Pulmonary artery endothelial cell (primary cell): ENCODE data around the gene PIK3AP1. TPM values are rescaled to one million over a fixed set of nuclear protein-coding genes. Genes with fewer than 3 reads are reported as not detected.
A peak's percentile ranks its signal among the peaks of the same experiment; 100 is the strongest.

Experiments used
- DNase-seq: peaks from one replicate; pipeline ENCODE4 v3.0.0-alpha.2; 2011; ENCODE audit warnings: low read depth, low spot score
- total RNA-seq: library from RNA; depleted of rRNA; stranded (reverse); fragments of >200 nt; gene quantifications from 2 replicates; pipeline ENCODE4 v1.2.3, GENCODE V29; 2014

Gene PIK3AP1
- total RNA-seq, 1 donor from 2014 or later = 0.13 TPM

DNA sequence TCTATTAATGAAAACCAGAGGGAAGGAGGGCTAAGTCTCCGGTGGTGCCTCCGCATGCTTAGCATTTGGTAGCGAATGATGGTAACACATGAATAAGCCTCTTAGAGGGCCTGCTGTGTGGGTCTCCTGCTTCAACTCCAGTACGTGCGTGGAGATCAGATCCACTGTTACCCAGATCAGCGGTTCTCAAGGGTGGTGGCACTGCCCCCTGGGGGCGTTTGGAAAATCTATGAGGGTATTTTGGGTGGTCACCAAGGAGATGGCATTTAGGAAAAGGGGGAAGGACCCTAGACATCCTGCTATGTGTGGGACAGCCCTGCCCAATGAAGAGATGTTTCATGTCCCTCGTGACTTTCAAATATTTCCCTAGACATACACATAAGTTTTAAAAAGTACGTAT lies 76.4 kb downstream of the PIK3AP1 start:
- DNase-seq = no peak

DNA sequence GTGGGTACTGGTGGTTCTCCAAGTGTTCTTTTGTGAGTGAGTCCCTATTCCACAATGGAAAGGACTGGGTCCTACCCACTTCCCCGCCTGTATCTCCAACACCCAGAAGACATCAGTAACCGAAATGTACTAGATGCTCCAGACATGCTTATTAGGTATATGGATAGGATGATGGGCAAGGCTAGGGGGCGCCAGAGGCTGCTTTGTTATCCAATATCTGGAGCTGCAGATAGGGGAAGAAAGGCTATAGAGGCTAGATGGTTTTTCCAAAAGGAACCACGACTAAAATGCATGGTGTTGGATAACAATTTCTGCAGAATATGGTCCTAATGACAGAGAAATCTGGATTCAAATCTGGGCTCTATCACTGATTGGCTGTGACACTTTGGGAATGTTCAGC lies 77.3 kb downstream of the PIK3AP1 start:
- DNase-seq = no peak

- no peak for DNase-seq
Observed at GRCh38 chr10:96642530-96642929, 77.8 kb downstream of the PIK3AP1 start.

DNA sequence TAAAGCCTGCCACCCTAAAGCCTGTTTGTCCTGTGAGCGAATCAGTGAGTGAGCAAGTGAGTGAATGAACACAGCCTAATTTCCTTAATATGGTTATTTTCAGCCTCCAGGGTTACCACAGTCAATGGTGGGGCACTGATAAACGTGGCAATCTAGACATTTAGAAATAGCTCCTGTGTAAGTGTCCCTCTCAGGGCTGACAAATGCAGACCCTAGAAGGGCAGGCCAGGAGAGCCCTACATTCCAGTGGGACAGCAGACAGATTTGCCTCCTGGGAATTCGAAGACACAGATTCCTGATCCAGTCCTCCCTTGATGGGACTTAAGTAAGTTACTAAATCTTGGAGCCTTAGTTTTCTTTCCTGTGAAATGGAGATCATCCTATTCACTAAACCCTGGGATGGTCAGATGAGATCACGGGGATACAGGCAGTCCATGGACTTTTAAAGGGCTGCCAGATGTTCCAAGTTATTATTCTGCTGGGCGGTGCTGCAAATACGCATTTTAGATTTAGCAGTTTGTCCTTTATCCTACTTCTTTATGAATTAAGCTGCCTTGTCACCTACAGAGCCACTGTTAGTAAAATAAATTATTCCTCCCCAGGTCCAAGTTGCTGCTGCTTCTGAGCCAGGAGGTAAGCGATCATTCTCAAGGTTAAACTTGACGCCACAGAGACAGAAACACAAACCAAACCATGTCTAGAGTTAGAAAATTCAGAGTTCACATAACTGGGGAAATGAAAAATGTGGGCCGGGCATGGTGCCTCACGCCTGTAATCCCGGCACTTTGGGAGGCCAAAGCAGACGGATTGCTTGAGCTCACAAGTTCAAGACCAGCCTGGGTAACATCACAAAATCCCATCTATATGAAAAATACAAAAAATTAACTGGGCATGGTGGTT lies 78.7 kb downstream of the PIK3AP1 start:
- no peak for DNase-seq

GRCh38 chr10:96639899-96640298 lies 80.4 kb downstream of the PIK3AP1 start:
- no peak for DNase-seq

DNA sequence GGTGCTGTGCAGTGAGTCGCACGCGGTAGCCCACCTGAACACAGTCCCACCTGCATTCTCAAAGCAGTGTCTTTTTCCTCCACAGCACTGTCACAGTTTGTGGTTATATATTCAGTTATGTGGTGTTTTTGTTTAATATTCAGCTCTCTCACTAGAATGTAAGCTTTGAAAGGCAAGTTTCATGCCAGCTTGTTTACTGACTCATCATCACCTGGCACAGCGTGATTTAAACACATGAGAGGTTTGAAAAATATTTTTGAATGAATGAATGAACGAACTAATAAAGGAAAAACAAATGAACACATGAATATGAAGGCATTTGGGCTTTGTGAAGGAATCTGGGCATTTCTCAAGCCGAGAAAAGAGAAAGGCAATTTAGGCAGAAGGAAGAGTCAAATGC lies 81.6 kb downstream of the PIK3AP1 start:
- DNase-seq = no peak

DNA sequence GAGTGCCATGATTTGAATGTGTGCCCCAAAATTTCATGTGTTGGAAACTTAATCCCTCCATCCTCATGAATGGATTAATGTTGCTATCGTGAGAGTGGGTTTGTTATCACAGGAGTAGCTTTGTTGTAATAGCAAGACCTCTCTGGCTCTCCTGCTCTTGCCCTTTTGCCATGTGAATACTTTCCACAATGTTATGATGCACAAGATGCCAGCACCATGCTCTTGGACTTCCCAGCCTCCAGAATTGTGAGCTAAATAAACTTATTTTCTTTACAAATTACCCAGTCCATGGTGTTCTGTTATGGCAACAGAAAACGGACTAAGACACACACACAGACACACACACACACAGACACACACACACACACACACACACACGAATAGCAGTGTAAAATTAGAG lies 82.2 kb downstream of the PIK3AP1 start:
- no peak for DNase-seq

GRCh38 chr10:96637709-96638108 lies 82.6 kb downstream of the PIK3AP1 start:
- DNase-seq = no peak

- DNase-seq = no peak
Observed at GRCh38 chr10:96636551-96636950, 83.8 kb downstream of the PIK3AP1 start.

DNA sequence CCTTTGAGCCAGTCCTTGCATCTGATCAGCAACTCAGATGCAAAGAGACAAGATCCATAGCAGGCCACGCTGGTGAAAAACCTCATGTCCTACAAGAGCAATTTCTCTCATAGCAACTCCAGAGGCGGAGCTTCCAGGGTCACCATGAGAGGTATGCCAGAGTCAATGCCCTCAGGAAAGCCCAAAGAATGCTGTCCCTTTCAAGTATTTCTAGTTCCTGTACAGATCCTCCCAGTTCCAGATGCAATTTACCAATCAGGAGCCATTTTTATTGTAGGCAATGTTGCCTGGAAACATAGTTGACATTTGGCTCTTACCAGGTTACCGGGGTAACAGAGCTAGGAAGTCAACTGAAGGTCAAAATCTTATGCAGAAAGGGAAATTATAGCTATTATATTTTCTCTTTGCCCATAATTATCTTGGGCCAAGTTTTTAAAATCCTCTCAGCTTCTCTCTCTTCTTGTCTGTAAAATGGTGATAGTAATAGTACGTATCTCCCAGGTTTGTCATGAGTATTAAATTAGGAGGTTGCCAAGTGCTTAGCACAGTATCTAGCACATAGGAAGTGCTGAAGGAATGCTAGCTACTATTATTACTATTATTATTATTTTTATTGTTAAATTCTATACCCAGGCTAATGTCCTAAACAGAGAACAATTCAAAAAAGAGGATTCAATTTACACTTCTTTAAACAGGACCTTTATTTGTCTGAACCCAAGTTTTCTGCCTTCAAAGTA lies 87.2 kb downstream of the PIK3AP1 start:
- no peak for DNase-seq

- no peak for DNase-seq
Observed at GRCh38 chr10:96627292-96627691, 93.0 kb downstream of the PIK3AP1 start.

DNA sequence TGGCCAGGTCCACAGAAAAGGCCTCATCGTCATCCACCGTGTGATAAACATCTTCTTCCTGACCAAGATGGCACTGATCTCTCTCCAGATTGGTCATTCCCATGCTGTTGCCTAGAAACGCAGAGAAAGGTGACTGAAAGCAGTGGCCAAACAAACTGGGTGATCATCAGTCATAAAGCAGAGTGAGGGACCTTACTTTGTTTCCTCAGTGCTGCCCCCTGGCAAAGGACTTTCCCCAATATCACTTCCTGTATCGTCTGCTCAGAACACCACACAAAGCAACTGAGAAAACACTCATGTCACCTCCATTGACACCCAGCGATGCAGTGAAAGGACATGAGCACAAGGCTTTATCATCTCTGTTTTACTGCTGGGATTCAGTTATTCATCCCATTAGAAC lies 93.5 kb downstream of the PIK3AP1 start:
- DNase-seq = no peak

DNA sequence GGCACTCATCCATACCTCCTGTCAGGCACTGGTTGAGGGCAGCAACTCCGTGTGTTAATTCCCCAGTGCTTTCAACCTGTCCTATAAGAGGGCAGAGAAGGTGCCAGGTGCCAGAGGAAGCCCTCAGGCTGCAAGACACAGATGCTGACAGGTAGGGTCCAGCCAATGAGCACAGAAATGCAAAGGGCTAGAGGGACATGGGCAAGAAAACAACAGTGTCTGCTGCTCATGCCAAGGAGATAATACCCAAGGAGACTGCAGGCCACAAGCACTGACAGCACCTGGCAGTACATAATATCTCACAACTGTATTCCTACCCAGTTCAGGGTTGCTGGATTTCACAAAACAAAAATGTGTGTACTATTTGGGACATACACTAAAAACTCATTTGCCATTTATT lies 95.1 kb downstream of the PIK3AP1 start:
- DNase-seq = no peak

GRCh38 chr10:96622013-96622787 lies 98.1 kb downstream of the PIK3AP1 start:
- DNase-seq = no peak

DNA sequence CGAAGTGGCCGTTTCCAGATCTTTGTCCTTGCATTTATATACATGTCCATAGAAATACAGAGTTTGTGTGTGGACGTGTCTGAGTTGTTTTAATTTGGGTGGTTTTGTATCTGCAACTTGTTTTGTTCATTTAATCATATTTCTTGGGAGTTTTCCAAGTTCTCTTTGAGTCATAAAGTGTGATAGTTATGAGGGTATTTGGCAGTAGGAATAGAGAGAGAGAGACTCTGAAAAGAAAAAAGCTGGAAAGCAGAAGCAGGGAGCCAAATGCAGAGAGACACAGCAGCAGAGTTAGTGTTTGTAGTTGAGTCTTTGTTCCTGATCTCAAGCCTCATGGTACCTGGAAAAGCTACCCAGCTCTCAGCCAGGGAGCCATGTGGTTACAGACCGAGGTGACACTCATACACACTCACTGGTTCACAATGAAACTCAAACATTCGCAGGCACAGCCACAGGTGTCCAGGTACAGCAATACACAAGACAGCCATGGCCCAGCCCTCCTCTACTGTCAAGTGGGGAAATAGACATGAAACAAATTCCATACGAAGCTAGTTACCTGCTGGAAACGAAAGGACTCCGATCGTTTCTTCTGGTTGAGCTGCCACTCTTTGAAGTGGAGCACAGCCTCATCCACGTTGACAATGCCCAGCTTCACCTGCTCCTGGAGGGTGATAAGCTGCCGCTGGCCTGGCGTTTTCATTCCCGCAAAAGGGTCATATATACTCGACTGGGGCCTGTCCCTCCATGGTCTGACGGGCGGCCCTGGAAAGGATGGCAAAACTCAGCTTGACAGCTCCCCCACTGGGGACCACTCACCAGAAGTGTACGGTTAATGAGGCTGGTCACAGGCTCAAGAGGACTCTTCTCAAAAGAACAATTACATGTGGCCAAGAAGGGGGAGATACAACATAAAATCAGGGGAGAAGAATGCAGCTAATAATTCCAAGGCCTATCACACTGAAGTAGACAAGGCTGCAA lies 100.2 kb downstream of the PIK3AP1 start:
- no peak for DNase-seq

DNA sequence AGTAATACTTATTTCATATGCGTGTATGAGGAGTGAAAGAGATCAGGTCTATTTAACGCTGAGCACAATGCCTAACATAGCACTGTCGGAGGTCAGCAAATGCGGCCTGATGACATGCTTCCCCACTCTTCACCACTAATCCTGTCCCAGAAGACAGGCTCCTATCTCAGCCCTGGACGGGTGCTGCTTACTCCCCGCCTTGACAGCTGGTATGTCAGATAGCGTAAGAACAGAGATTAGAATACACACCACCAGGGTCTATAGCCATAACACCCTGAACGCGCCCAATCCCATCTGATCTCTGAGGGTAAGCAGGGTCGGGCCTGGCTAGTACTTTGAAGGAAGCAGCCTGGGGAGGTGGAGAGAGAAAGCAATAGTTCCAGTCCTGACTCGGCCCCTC lies 101.2 kb downstream of the PIK3AP1 start:
- no peak for DNase-seq

- DNase-seq = no peak
Observed at GRCh38 chr10:96618653-96619052, 101.7 kb downstream of the PIK3AP1 start.

DNA sequence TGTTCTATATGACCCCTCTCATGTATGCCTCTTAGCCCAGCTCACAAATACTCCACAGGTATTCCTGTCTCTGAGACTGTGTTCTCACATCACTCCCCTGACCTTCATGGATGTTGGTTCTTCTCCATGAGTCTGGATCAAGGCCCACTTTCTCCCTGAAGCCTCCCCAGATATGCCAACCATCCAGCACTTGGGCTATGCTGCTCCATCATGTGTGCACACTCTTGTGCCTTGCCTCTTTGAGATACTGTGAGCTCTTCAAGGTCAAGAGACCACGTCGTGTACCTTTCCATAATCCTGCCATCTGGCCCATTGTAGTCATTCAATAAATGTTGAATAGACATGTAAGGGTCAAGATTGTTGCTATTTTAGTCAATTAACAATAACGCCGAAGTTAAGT lies 103.4 kb downstream of the PIK3AP1 start:
- DNase-seq = no peak

- DNase-seq = peak; percentile 27
Observed at GRCh38 chr10:96614515-96614914, 105.8 kb downstream of the PIK3AP1 start.

DNA sequence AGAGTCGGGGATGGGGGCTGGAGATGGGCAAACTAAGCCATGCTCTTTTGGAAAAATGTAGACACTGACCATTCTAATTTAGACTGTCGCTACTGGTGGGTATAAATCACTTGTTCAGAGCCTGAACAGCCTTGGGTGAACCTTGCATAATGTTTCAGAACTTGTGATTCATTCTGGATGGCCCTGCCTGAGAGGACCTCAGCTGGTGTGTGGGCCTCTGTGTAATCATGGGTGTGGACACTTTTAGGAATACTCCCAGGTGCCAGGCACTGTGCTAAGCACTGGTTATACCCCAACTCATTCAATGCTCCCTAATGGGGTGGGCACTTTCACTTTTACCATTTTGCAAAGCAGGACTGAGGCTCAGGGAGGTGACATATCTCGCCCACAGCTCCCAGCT lies 106.7 kb downstream of the PIK3AP1 start:
- no peak for DNase-seq
